HEK293 (cell line): Measurements from ENCODE around the gene S1PR2.

ENCODE experiments used
- CTCF ChIA-PET: fragments of 350-600 bp; formaldehyde crosslinking; extraction: SDS; loops from one replicate; lab custom pipeline; 2021; ENCODE audit warnings: antibody characterized with exemption; lab: Yijun Ruan, JAX
- POLR2A ChIA-PET: fragments of 300-600 bp; formaldehyde crosslinking; extraction: SDS; loops from one replicate; lab custom pipeline; 2020; ENCODE audit warnings: antibody characterized with exemption, inconsistent platforms; lab: Yijun Ruan, JAX
- H3K27ac ChIP-seq: fragments of 200-500 bp; sonication (Bioruptor generic); 2 replicates; pipeline ENCODE4 v1.5.1; 2014; ENCODE audit warnings: low read depth, low read length, control low read depth, inconsistent platforms; ENCODE audit errors: extremely low read depth
- H3K36me3 ChIP-seq, 2 experiments: fragments of 200-500 bp in 1 of 2; sonication (Bioruptor generic) in 1 of 2; 1 replicate in 1 of 2; 2 replicates in 1 of 2; pipeline ENCODE4 v1.5.1; 2014 to 2017; ENCODE audit warnings: inconsistent platforms in 2 of 2, low read length in 2 of 2; ENCODE audit not compliant: control insufficient read depth in 2 of 2, insufficient read depth in 1 of 2
- H3K4me1 ChIP-seq: fragments of 200-500 bp; sonication (Bioruptor generic); 2 replicates; pipeline ENCODE4 v1.5.1; 2014; ENCODE audit warnings: mild to moderate bottlenecking, low read length, inconsistent platforms; ENCODE audit not compliant: control insufficient read depth, insufficient read depth
- H3K4me3 ChIP-seq: 2 replicates; pipeline ENCODE4 v1.5.1; 2011; ENCODE audit warnings: low read depth, mild to moderate bottlenecking, control low read depth, low read length, moderate library complexity
- H3K9me3 ChIP-seq: fragments of 200-500 bp; sonication (Bioruptor generic); 2 replicates; pipeline ENCODE4 v1.5.1; 2014; ENCODE audit warnings: low read depth, low read length, inconsistent platforms; ENCODE audit not compliant: control insufficient read depth, insufficient read depth
- FEZF1 ChIP-seq: fragments of 450-650 bp; formaldehyde crosslinking; IDR thresholded peaks from 2 replicates; pipeline ENCODE4 v1.5.1; 2016; ENCODE audit warnings: missing biosample characterization, missing genetic modification characterization
- KLF8 ChIP-seq: fragments of 450-650 bp; formaldehyde crosslinking; IDR thresholded peaks from 2 replicates; pipeline ENCODE4 v1.5.1; 2016; ENCODE audit warnings: missing biosample characterization, missing genetic modification characterization
- PRDM1 ChIP-seq: fragments of 450-650 bp; formaldehyde crosslinking; IDR thresholded peaks from 2 replicates; pipeline ENCODE4; 2016; ENCODE audit warnings: missing biosample characterization, missing genetic modification characterization
- PRDM4 ChIP-seq: fragments of 450-650 bp; formaldehyde crosslinking; IDR thresholded peaks from 2 replicates; pipeline ENCODE4 v1.5.1; 2017; ENCODE audit warnings: missing biosample characterization, missing genetic modification characterization
- SP7 ChIP-seq: fragments of 450-650 bp; formaldehyde crosslinking; IDR thresholded peaks from 2 replicates; pipeline ENCODE4 v1.5.1; 2016; ENCODE audit warnings: missing biosample characterization, missing genetic modification characterization
- ZBTB20 ChIP-seq: fragments of 450-650 bp; formaldehyde crosslinking; IDR thresholded peaks from 2 replicates; pipeline ENCODE4 v1.5.1; 2016; ENCODE audit warnings: missing biosample characterization, missing genetic modification characterization
- ZNF155 ChIP-seq: fragments of 450-650 bp; formaldehyde crosslinking; IDR thresholded peaks from 2 replicates; pipeline ENCODE4 v1.5.1; 2016; ENCODE audit warnings: missing biosample characterization, missing genetic modification characterization
- ZNF174 ChIP-seq: fragments of 450-650 bp; formaldehyde crosslinking; IDR thresholded peaks from 2 replicates; pipeline ENCODE4 v1.5.0; 2017; ENCODE audit warnings: missing biosample characterization, mild to moderate bottlenecking, missing genetic modification characterization
- ZNF221 ChIP-seq: fragments of 450-650 bp; formaldehyde crosslinking; IDR thresholded peaks from 2 replicates; pipeline ENCODE4 v1.5.1; 2017; ENCODE audit warnings: missing biosample characterization, missing genetic modification characterization, borderline replicate concordance
- ZNF280C ChIP-seq: fragments of 450-650 bp; formaldehyde crosslinking; IDR thresholded peaks from 2 replicates; pipeline ENCODE4 v1.5.1; 2016; ENCODE audit warnings: missing biosample characterization, missing genetic modification characterization
- ZNF362 ChIP-seq: fragments of 450-650 bp; formaldehyde crosslinking; IDR thresholded peaks from 2 replicates; pipeline ENCODE4 v1.5.1; 2016; ENCODE audit warnings: missing biosample characterization, missing genetic modification characterization
- ZNF558 ChIP-seq: fragments of 450-650 bp; formaldehyde crosslinking; IDR thresholded peaks from 2 replicates; pipeline ENCODE4 v1.5.1; 2016; ENCODE audit warnings: missing biosample characterization, missing genetic modification characterization
- ZNF664 ChIP-seq: fragments of 450-650 bp; formaldehyde crosslinking; IDR thresholded peaks from 2 replicates; pipeline ENCODE4 v1.5.1; 2016; ENCODE audit warnings: missing biosample characterization, missing genetic modification characterization
- ZNF692 ChIP-seq: fragments of 450-650 bp; formaldehyde crosslinking; IDR thresholded peaks from 2 replicates; pipeline ENCODE4 v1.5.1; 2016; ENCODE audit warnings: missing biosample characterization, missing genetic modification characterization
- ZNF792 ChIP-seq: fragments of 450-650 bp; formaldehyde crosslinking; IDR thresholded peaks from 2 replicates; pipeline ENCODE4 v1.5.1; 2016; ENCODE audit warnings: missing biosample characterization, missing genetic modification characterization
- TF ChIP-seq, protein P1 (sequence below): fragments of 450-650 bp; formaldehyde crosslinking; conservative IDR thresholded peaks from 2 replicates; pipeline ENCODE4 v1.5.1; 2016; ENCODE audit warnings: low read depth, missing biosample characterization, missing genetic modification characterization
- TF ChIP-seq, protein P2 (sequence below): fragments of 450-650 bp; formaldehyde crosslinking; IDR thresholded peaks from 2 replicates; pipeline ENCODE4 v1.5.1; 2016; ENCODE audit warnings: missing biosample characterization, missing genetic modification characterization

Gene S1PR2

GRCh38 chr19:10258080-10258710 lies 27.1 kb upstream of the S1PR2 start:
- no peak overlapping the region for H3K27ac ChIP-seq
- no peaks in the 10 kb centered on the region for H3K4me1 ChIP-seq
- peaks cover 25 to 64% of the 10 kb centered on the region in 2 experiments; a peak in 2 of 3 replicates for H3K36me3 ChIP-seq
- TF ChIP-seq ZNF362 (tag by site-specific recombination) = no peak
- TF ChIP-seq PRDM4 (tag by site-specific recombination) = no peak
- TF ChIP-seq, protein P1, sequence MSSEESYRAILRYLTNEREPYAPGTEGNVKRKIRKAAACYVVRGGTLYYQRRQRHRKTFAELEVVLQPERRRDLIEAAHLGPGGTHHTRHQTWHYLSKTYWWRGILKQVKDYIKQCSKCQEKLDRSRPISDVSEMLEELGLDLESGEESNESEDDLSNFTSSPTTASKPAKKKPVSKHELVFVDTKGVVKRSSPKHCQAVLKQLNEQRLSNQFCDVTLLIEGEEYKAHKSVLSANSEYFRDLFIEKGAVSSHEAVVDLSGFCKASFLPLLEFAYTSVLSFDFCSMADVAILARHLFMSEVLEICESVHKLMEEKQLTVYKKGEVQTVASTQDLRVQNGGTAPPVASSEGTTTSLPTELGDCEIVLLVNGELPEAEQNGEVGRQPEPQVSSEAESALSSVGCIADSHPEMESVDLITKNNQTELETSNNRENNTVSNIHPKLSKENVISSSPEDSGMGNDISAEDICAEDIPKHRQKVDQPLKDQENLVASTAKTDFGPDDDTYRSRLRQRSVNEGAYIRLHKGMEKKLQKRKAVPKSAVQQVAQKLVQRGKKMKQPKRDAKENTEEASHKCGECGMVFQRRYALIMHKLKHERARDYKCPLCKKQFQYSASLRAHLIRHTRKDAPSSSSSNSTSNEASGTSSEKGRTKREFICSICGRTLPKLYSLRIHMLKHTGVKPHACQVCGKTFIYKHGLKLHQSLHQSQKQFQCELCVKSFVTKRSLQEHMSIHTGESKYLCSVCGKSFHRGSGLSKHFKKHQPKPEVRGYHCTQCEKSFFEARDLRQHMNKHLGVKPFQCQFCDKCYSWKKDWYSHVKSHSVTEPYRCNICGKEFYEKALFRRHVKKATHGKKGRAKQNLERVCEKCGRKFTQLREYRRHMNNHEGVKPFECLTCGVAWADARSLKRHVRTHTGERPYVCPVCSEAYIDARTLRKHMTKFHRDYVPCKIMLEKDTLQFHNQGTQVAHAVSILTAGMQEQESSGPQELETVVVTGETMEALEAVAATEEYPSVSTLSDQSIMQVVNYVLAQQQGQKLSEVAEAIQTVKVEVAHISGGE (tag by site-specific recombination) = no peak
- TF ChIP-seq, protein P2, sequence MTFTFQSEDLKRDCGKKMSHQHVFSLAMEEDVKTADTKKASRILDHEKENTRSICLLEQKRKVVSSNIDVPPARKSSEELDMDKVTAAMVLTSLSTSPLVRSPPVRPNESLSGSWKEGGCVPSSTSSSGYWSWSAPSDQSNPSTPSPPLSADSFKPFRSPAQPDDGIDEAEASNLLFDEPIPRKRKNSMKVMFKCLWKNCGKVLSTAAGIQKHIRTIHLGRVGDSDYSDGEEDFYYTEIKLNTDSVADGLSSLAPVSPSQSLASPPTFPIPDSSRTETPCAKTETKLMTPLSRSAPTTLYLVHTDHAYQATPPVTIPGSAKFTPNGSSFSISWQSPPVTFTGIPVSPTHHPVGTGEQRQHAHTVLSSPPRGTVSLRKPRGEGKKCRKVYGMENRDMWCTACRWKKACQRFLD (tag by site-specific recombination) = no peak
- no peak for TF ChIP-seq ZBTB20 (tag by site-specific recombination)
- CTCF ChIA-PET = interaction anchor here (0.5 to 7.9 kb wide), 25 partner anchors 8 to 327 kb away, joined by 3 to 141 read pairs (median 4); partner anchors contain the start of genes FDX2, ICAM1, MRPL4 and RAVER1
- no peaks in the 10 kb centered on the region for H3K9me3 ChIP-seq
- H3K4me3 ChIP-seq = no peak overlapping the region
- POLR2A ChIA-PET = interaction anchor here (0.6 to 2.7 kb wide), 9 partner anchors 8 to 162 kb away, joined by 4 to 24 read pairs (median 5); partner anchors contain the start of genes CDC37, DNMT1, ICAM5 and TYK2

DNA sequence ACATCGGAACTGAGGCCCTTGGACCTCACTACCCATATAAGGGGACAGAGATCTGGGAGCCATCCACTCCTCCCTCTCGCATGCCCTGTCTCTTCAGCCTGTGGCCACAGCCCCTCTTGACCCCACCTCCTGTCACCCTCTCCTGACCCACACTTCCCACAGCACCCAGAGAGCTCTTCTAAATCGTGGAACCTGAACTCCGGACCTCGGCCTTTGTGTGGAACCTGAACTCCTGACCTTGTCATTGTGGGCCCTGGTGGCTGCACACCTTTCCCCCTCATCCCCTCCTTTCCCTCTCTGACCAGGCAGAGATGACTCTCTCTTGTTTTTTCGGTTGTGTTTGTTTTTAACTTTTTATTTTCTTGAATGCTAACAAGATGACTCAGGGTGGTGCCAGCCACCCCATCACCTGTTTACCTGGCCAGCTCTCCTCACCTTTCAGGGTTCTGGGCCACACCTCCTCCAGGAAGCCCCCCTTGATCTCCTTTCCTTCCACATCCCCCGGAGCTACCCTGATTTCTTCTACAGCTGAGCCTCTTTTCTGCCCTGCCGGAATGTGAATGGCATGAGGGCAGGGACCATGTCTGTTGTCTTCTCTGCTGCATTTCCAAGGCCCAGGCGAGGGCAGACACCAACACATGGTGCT lies 26.0 kb upstream of the S1PR2 start:
- H3K4me3 ChIP-seq = no peak overlapping the region
- H3K27ac ChIP-seq = no peak overlapping the region
- no peaks in the 10 kb centered on the region for H3K4me1 ChIP-seq
- peak; percentile 47; the same call in 1 of the 2 replicates for TF ChIP-seq PRDM1 (tag by site-specific recombination)
- no peak for TF ChIP-seq ZNF792
- no peak for TF ChIP-seq ZNF558 (tag by site-specific recombination)
- no peak for TF ChIP-seq ZNF221 (tag by site-specific recombination)
- no peaks in the 10 kb centered on the region for H3K9me3 ChIP-seq
- POLR2A ChIA-PET = interaction anchor here (0.6 kb wide), 1 partner anchor 77 kb away, joined by 6 read pairs; no protein-coding TSS in a partner anchor
- CTCF ChIA-PET = interaction anchor here (0.5 to 7.9 kb wide), 5 partner anchors 31 to 399 kb away, joined by 3 to 141 read pairs (median 3); no protein-coding TSS in a partner anchor
- peaks cover 25 to 64% of the 10 kb centered on the region in 2 experiments; a peak in 2 of 3 replicates for H3K36me3 ChIP-seq

GRCh38 chr19:10256551-10256950 lies 25.4 kb upstream of the S1PR2 start:
- ChIA-PET POLR2A (no interaction called here), CTCF (interaction anchor here (0.6 to 7.9 kb wide), 6 partner anchors 30 to 399 kb away, joined by 3 to 141 read pairs (median 4); partner anchors contain the start of gene TYK2)
- H3K27ac ChIP-seq = no peak overlapping the region
- H3K4me1 ChIP-seq = no peaks in the 10 kb centered on the region
- no peak overlapping the region for H3K4me3 ChIP-seq
- no peaks in the 10 kb centered on the region for H3K9me3 ChIP-seq
- H3K36me3 ChIP-seq = peaks cover 25 to 64% of the 10 kb centered on the region in 2 experiments; a peak in 2 of 3 replicates
- TF ChIP-seq SP7 (tag by site-specific recombination) (no peak), ZNF155 (tag by site-specific recombination) (no peak), FEZF1 (tag by site-specific recombination) (no peak), ZNF174 (no peak), KLF8 (tag by site-specific recombination) (no peak), ZNF280C (tag by site-specific recombination) (no peak), ZNF664 (tag by site-specific recombination) (no peak), ZNF692 (tag by site-specific recombination) (no peak)
